Measurements from ENCODE around the gene CEP72.

DNA sequence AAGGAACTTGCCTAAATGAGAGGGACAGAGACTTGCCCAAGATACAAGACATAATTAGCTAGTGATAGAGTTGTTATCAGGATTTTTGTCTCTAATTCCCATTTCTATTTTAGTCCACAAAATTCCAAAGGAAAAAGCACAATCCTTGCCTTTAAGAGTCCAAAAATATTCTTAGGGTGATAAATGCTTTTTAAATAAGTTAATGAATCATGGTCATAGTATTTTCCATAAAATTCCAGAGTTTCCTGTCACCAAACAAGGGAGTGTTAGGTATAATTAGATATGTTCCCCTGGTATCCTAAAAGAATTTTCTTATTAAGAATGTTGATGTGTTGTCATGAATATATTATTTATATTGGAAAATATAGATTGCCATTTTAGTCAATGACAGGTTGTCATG lies 21.8 kb upstream of the CEP72 start:
- TF ChIP-seq, protein P1, sequence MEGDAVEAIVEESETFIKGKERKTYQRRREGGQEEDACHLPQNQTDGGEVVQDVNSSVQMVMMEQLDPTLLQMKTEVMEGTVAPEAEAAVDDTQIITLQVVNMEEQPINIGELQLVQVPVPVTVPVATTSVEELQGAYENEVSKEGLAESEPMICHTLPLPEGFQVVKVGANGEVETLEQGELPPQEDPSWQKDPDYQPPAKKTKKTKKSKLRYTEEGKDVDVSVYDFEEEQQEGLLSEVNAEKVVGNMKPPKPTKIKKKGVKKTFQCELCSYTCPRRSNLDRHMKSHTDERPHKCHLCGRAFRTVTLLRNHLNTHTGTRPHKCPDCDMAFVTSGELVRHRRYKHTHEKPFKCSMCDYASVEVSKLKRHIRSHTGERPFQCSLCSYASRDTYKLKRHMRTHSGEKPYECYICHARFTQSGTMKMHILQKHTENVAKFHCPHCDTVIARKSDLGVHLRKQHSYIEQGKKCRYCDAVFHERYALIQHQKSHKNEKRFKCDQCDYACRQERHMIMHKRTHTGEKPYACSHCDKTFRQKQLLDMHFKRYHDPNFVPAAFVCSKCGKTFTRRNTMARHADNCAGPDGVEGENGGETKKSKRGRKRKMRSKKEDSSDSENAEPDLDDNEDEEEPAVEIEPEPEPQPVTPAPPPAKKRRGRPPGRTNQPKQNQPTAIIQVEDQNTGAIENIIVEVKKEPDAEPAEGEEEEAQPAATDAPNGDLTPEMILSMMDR (IDR thresholded peaks at IDR 0.05; ENCODE audit: low read depth, low read length, missing input control), result no peak
- TF ChIP-seq YY1 (IDR thresholded peaks at IDR 0.05), result no peak
